CD14-positive monocyte (primary cell): ENCODE results near the gene SLC25A11. TPM values are rescaled to one million over a fixed set of nuclear protein-coding genes. Genes with fewer than 3 reads are reported as not detected.

Experiments
- DNase-seq, 3 donors: peaks; one replicate each; pipeline ENCODE4 v3.0.0-alpha.2; 2011 to 2022
- H2AFZ ChIP-seq: 2 replicates; pipeline ENCODE4 v1.6.0; 2012; ENCODE audit warnings: mild to moderate bottlenecking, low read depth, low read length, inconsistent platforms; ENCODE audit not compliant: insufficient read depth, poor library complexity, severe bottlenecking
- H3K27ac ChIP-seq, 2 donors: 1 replicate in 1 of 2; 2 replicates in 1 of 2; pipeline ENCODE4 v1.5.1; 2012 to 2013; ENCODE audit warnings: low read length in 2 of 2, control low read depth in 1 of 2, inconsistent platforms in 1 of 2, low read depth in 1 of 2, mild to moderate bottlenecking in 1 of 2
- H3K27me3 ChIP-seq, 2 donors: one replicate each; pipeline versions ENCODE4 v1.6.0 to v1.6.1; 2011 to 2013; ENCODE audit warnings: low read length in 2 of 2; ENCODE audit not compliant: control insufficient read depth in 2 of 2, insufficient read depth in 2 of 2
- H3K36me3 ChIP-seq, 2 donors: replicated peaks in 1 of 2; 1 replicate in 1 of 2; 2 replicates in 1 of 2; pipeline versions ENCODE4 v1.5.1 to v1.6.1; 2012 to 2013; ENCODE audit warnings: low read length in 2 of 2, control low read depth in 1 of 2, inconsistent platforms in 1 of 2, mild to moderate bottlenecking in 1 of 2; ENCODE audit not compliant: insufficient read depth in 2 of 2, control insufficient read depth in 1 of 2
- H3K4me1 ChIP-seq, 2 donors: 1 replicate in 1 of 2; 2 replicates in 1 of 2; pipeline versions ENCODE4 v1.5.1 to v1.6.1; 2012 to 2013; ENCODE audit warnings: low read length in 2 of 2, control low read depth in 1 of 2, inconsistent platforms in 1 of 2, mild to moderate bottlenecking in 1 of 2, moderate library complexity in 1 of 2; ENCODE audit not compliant: insufficient read depth in 2 of 2, control insufficient read depth in 1 of 2
- H3K4me2 ChIP-seq: replicated peaks from 2 replicates; pipeline ENCODE3; 2012; ENCODE audit warnings: low read length, moderate library complexity, mild to moderate bottlenecking; ENCODE audit not compliant: poor library complexity, severe bottlenecking; ENCODE audit errors: extremely low read depth
- H3K4me3 ChIP-seq, 3 experiments: fragments of 200-600 bp in 1 of 3; sonication (generic) in 1 of 3; replicated peaks in 1 of 3; 1 replicate in 2 of 3; 2 replicates in 1 of 3; pipeline ENCODE4 v1.5.1; 2011 to 2013; ENCODE audit warnings: low read length in 3 of 3, mild to moderate bottlenecking in 3 of 3, control low read depth in 2 of 3, low read depth in 2 of 3, inconsistent platforms in 1 of 3, moderate library complexity in 1 of 3
- H3K79me2 ChIP-seq: 2 replicates; pipeline ENCODE4 v1.6.0; 2012; ENCODE audit warnings: mild to moderate bottlenecking, control low read depth, inconsistent platforms, low read length, moderate library complexity; ENCODE audit not compliant: insufficient read depth
- H3K9ac ChIP-seq: 2 replicates; pipeline ENCODE4 v1.6.0; 2017; ENCODE audit warnings: low read length, mild to moderate bottlenecking; ENCODE audit not compliant: insufficient read depth, poor library complexity, severe bottlenecking
- H3K9me3 ChIP-seq, 2 donors: replicated peaks in 1 of 2; 1 replicate in 1 of 2; 2 replicates in 1 of 2; pipeline versions ENCODE4 v1.5.1 to v1.6.1; 2012 to 2013; ENCODE audit warnings: low read length in 2 of 2, control low read depth in 1 of 2; ENCODE audit not compliant: control insufficient read depth in 1 of 2, insufficient read depth in 1 of 2
- H4K20me1 ChIP-seq: 2 replicates; pipeline ENCODE4 v1.6.0; 2012; ENCODE audit warnings: mild to moderate bottlenecking, low read length, control low read depth, moderate library complexity; ENCODE audit not compliant: insufficient read depth
- H3K27ac Mint-ChIP-seq, 7 donors: one replicate each; pipeline ENCODE4 v1.8.0; 2020; ENCODE audit warnings: mild to moderate bottlenecking in 7 of 7, mixed read lengths in 7 of 7, moderate library complexity in 6 of 7, inconsistent platforms in 2 of 7
- H3K27me3 Mint-ChIP-seq, 3 donors: one replicate each; pipeline ENCODE4 v1.8.0; 2021 to 2022; ENCODE audit warnings: low read depth in 3 of 3, mild to moderate bottlenecking in 3 of 3, mixed read lengths in 3 of 3, moderate library complexity in 3 of 3, inconsistent platforms in 1 of 3
- H3K36me3 Mint-ChIP-seq, 2 donors: one replicate each; pipeline ENCODE4 v1.8.0; 2020; ENCODE audit warnings: mixed read lengths in 2 of 2, inconsistent platforms in 1 of 2, mild to moderate bottlenecking in 1 of 2
- H3K4me1 Mint-ChIP-seq: one replicate; pipeline ENCODE4 v1.8.0; 2020; ENCODE audit warnings: mild to moderate bottlenecking, mixed read lengths
- H3K4me3 Mint-ChIP-seq, 2 donors: one replicate each; pipeline ENCODE4 v1.8.0; 2020; ENCODE audit warnings: mild to moderate bottlenecking in 2 of 2, mixed read lengths in 2 of 2, moderate library complexity in 1 of 2
- H3K9me3 Mint-ChIP-seq, 7 donors: one replicate each; pipeline ENCODE4 v1.8.0; 2020 to 2022; ENCODE audit warnings: mixed read lengths in 7 of 7, mild to moderate bottlenecking in 6 of 7, moderate library complexity in 6 of 7, inconsistent platforms in 2 of 7
- WGBS: methylation state at CpG from one replicate; pipeline ENCODE4 v1.1.5; 2013; ENCODE audit warnings: missing lambda C conversion rate; ENCODE audit not compliant: insufficient coverage; 5-methylcytosine and 5-hydroxymethylcytosine counted together
- intact Hi-C, 2 donors: fragments of 100-400 bp; cut with micrococcal nuclease; formaldehyde crosslinking; loops; one replicate each; pipeline versions ENCODE4 v1.15.0 to v1.15.1; 2023
- polyA plus RNA-seq, 3 donors: library from polyadenylated mRNA; depleted of rRNA in 1 of 3; unstranded in 2 of 3; stranded (reverse) in 1 of 3; fragments of 300-500 nt in 2 of 3; fragments of >200 nt in 1 of 3; fragmentation: Illumina TruSeq in 2 of 3; gene quantifications; 1 replicate in 2 of 3; 2 replicates in 1 of 3; pipeline ENCODE4 v1.2.3, GENCODE V29; 2012 to 2021
- TF ChIP-seq, protein P1 (sequence below): fragments of 200-600 bp; IDR thresholded peaks from one replicate; pipeline ENCODE4 v1.8.0; 2022; ENCODE audit warnings: antibody characterized with exemption, mild to moderate bottlenecking

Gene SLC25A11
- polyA plus RNA-seq, 3 donors = 65.2 to 138 (median 111) TPM

DNA sequence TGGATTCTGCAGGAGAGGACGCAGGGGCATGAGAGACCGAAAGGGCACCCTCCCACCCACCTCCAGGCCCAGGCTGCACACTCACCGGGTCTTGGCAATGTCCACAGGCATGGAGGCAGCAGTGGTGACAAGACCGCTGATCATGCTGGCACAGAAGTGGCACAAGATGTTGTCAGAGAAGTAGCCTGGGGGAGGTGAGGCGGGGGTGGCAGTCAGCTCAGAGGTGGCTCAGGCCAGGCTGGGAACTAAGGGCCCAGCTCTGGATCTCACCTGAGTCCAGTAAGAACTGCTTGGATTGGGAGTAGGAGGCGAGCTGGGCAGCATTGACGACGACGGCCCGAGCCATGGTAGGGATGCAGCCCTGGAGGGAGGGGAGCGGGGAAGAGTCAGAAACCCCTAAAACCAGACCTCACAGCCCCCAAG lies 1.8 kb downstream of the SLC25A11 start:
- H3K4me1 ChIP-seq = peaks cover 52 to 59% of the 10 kb centered on the region in 2 donors
- Mint-ChIP-seq H3K27ac (peak overlapping the region in 2 of 7 donors; percentile 26 to 73), H3K36me3 (peaks cover 43% of the 10 kb centered on the region in 2 donors), H3K4me3 (no peak overlapping the region), H3K9me3 (no peaks in the 10 kb centered on the region), H3K4me1 (peaks cover 59% of the 10 kb centered on the region), H3K27me3 (peaks cover 6 to 11% (median 7%) of the 10 kb centered on the region in 3 donors)
- no peak overlapping the region for H3K4me2 ChIP-seq
- H3K27ac ChIP-seq = peak overlapping the region in 1 of 2 donors; percentile 94
- H3K9ac ChIP-seq = no peak overlapping the region
- H3K27me3 ChIP-seq = no peaks in the 10 kb centered on the region
- no peak for DNase-seq
- no peak overlapping the region for H3K4me3 ChIP-seq
- H3K79me2 ChIP-seq = peaks cover 52% of the 10 kb centered on the region
- H3K36me3 ChIP-seq = peaks cover 28 to 37% of the 10 kb centered on the region in 2 donors
- TF ChIP-seq, protein P1, sequence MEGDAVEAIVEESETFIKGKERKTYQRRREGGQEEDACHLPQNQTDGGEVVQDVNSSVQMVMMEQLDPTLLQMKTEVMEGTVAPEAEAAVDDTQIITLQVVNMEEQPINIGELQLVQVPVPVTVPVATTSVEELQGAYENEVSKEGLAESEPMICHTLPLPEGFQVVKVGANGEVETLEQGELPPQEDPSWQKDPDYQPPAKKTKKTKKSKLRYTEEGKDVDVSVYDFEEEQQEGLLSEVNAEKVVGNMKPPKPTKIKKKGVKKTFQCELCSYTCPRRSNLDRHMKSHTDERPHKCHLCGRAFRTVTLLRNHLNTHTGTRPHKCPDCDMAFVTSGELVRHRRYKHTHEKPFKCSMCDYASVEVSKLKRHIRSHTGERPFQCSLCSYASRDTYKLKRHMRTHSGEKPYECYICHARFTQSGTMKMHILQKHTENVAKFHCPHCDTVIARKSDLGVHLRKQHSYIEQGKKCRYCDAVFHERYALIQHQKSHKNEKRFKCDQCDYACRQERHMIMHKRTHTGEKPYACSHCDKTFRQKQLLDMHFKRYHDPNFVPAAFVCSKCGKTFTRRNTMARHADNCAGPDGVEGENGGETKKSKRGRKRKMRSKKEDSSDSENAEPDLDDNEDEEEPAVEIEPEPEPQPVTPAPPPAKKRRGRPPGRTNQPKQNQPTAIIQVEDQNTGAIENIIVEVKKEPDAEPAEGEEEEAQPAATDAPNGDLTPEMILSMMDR = no peak
- H3K9me3 ChIP-seq = no peaks in the 10 kb centered on the region
- intact Hi-C loops = loop anchor here in 1 of 2 donors (5.0 kb wide), 1 partner anchor 39 kb away; no protein-coding TSS in a partner anchor
- H4K20me1 ChIP-seq = peaks cover 41% of the 10 kb centered on the region
- WGBS = 88% methylated on average over 3 of the region's 11 CpGs
- no peak overlapping the region for H2AFZ ChIP-seq

DNA sequence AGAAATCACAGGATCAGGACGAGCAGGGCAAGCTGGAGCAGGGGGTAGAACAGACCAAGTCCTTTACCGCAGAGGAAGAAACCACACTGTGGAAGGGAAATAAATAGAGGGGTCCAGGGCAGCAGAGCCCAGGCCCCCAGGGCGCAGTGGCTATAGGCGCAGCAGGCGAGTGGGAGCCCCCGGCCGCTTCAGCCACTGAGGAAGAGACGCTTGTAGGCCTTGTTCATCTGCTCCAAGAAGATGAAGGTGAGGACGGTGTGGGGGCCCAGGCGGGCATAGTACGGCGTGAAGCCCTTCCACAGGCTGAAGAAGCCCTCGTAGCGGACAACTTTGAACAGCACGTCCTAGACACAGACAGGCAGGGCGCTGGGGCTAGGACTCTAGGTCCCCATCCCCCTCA lies 2.3 kb downstream of the SLC25A11 start:
- H3K27me3 ChIP-seq = no peaks in the 10 kb centered on the region
- TF ChIP-seq, protein P1 = no peak
- Mint-ChIP-seq H3K27me3 (peaks cover 7 to 13% (median 8%) of the 10 kb centered on the region in 3 donors), H3K36me3 (peaks cover 38% of the 10 kb centered on the region in 2 donors), H3K4me1 (peaks cover 59% of the 10 kb centered on the region), H3K9me3 (no peaks in the 10 kb centered on the region), H3K4me3 (no peak overlapping the region), H3K27ac (no peak overlapping the region)
- no peak overlapping the region for H3K27ac ChIP-seq
- DNase-seq = no peak
- H3K36me3 ChIP-seq = peaks cover 23 to 32% of the 10 kb centered on the region in 2 donors
- H4K20me1 ChIP-seq = peaks cover 36% of the 10 kb centered on the region
- H3K9me3 ChIP-seq = no peaks in the 10 kb centered on the region
- intact Hi-C loops = loop anchor here in 1 of 2 donors (5.0 kb wide), 1 partner anchor 40 kb away; no protein-coding TSS in a partner anchor
- peaks cover 52 to 59% of the 10 kb centered on the region in 2 donors for H3K4me1 ChIP-seq
- H3K4me3 ChIP-seq = no peak overlapping the region
- no peak overlapping the region for H2AFZ ChIP-seq
- no peak overlapping the region for H3K9ac ChIP-seq
- H3K4me2 ChIP-seq = no peak overlapping the region
- peaks cover 47% of the 10 kb centered on the region for H3K79me2 ChIP-seq
- WGBS = 94% methylated on average over 14 of the region's 16 CpGs
